Measurements from ENCODE around the gene SORBS1. TPM values are rescaled to one million over a fixed set of nuclear protein-coding genes. Genes with fewer than 3 reads are reported as not detected.

SORBS1 gene
- total and polyA plus RNA-seq, 2 donors (not counting 1 experiment from before 2014, with no cell fraction given): 0.21 to 1.5 TPM

DNA sequence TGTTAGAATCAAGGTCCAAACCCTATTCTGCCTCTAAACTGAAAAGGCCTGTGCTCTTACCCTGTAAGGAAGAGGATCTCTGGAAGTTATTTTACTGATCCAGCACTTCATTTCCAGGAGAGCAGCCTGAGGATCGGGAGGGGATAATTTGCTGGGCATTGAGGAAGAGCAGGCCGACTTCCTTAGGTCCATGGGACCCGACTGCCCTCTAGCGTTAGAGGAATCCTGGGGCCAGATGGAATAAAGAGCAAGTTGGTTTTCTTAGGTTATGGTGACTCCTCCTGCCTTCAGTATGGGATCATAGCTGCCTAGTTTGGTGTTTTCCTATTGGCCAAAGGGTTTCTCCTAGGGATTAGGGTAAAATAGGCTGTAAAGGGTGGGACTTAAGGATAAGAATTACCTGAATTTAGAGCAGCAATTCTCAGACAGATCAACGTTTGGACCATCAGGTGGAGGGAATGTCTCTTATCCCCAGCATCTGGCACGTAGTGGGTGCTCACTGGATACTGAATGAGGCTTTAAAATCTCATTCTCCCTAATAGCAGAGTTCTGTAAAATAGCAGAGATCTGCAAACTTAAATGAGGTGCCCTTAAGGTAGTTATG is 40.0 kb upstream of the SORBS1 start:
- H3K4me1 Mint-ChIP-seq: no peaks in the 10 kb centered on the region
- H3K9me3 ChIP-seq (ENCODE audit: control extremely low read depth in 1 of 3, control insufficient read depth in 2 of 3, insufficient read depth in 1 of 3, low read length in 2 of 3): no peaks in the 10 kb centered on the region
- ChIA-PET CTCF (interaction anchor here (0.5 to 8.8 kb wide), 7 partner anchors 92 to 1814 kb away, joined by 3 to 131 read pairs (median 4); partner anchors contain the start of gene TCTN3), POLR2A (no interaction called here)
- no peak overlapping the region for H2AFZ ChIP-seq (ENCODE audit: insufficient read depth, low read depth, low read length, poor library complexity, severe bottlenecking)
- TF ChIP-seq, protein P1, sequence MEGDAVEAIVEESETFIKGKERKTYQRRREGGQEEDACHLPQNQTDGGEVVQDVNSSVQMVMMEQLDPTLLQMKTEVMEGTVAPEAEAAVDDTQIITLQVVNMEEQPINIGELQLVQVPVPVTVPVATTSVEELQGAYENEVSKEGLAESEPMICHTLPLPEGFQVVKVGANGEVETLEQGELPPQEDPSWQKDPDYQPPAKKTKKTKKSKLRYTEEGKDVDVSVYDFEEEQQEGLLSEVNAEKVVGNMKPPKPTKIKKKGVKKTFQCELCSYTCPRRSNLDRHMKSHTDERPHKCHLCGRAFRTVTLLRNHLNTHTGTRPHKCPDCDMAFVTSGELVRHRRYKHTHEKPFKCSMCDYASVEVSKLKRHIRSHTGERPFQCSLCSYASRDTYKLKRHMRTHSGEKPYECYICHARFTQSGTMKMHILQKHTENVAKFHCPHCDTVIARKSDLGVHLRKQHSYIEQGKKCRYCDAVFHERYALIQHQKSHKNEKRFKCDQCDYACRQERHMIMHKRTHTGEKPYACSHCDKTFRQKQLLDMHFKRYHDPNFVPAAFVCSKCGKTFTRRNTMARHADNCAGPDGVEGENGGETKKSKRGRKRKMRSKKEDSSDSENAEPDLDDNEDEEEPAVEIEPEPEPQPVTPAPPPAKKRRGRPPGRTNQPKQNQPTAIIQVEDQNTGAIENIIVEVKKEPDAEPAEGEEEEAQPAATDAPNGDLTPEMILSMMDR (IDR thresholded peaks at IDR 0.05): peak; percentile 77
- no peak for TF ChIP-seq EZH2 (IDR thresholded peaks at IDR 0.05; ENCODE audit: borderline replicate concordance, insufficient read depth, low read depth, low read length, poor library complexity, severe bottlenecking)
- H3K27ac Mint-ChIP-seq: no peak overlapping the region
- 18% methylated on average over 5 of the region's 6 CpGs for WGBS (ENCODE audit: insufficient coverage)
- H3K79me2 ChIP-seq (ENCODE audit: control insufficient read depth, insufficient read depth, low read length): no peaks in the 10 kb centered on the region
- H3K9me3 Mint-ChIP-seq (ENCODE audit: insufficient read depth): no peaks in the 10 kb centered on the region
- no peaks in the 10 kb centered on the region for H3K27me3 ChIP-seq (replicated peaks in 1 of 4; ENCODE audit: control extremely low read depth in 1 of 4, control insufficient read depth in 3 of 4, insufficient read depth in 4 of 4, low read length in 3 of 4)
- no peak overlapping the region for H3K4me3 ChIP-seq (ENCODE audit: control extremely low read depth in 1 of 5, extremely low read depth in 1 of 5, insufficient read depth in 1 of 5, low read depth in 2 of 5, low read length in 4 of 5)
- ATAC-seq (ENCODE audit: low read depth): peak; percentile 41
- H3K27ac ChIP-seq (ENCODE audit: low read length in 2 of 2): no peak overlapping the region
- peaks cover 0 to 3% of the 10 kb centered on the region in 2 experiments for H3K36me3 ChIP-seq (replicated peaks in 1 of 2; ENCODE audit: control extremely low read depth in 1 of 2, control insufficient read depth in 1 of 2, extremely low read depth in 1 of 2, insufficient read depth in 2 of 2, low read length in 1 of 2)
- H4K20me1 ChIP-seq (ENCODE audit: control insufficient read depth, insufficient read depth, low read length, poor library complexity, severe bottlenecking): no peaks in the 10 kb centered on the region
- H3K4me1 ChIP-seq (ENCODE audit: control insufficient read depth in 2 of 2, insufficient read depth in 2 of 2, low read length in 2 of 2): no peaks in the 10 kb centered on the region
- DNase-seq: peak; percentile 60
- no peak overlapping the region for H3K9ac ChIP-seq (ENCODE audit: low read length)
- no peak overlapping the region for H3K4me2 ChIP-seq (replicated peaks; ENCODE audit: low read depth, low read length, poor library complexity, severe bottlenecking)
- peaks cover 8% of the 10 kb centered on the region for H3K27me3 Mint-ChIP-seq
- intact Hi-C loops (cut with micrococcal nuclease): no loop called here
- H3K4me3 Mint-ChIP-seq: no peak overlapping the region

DNA sequence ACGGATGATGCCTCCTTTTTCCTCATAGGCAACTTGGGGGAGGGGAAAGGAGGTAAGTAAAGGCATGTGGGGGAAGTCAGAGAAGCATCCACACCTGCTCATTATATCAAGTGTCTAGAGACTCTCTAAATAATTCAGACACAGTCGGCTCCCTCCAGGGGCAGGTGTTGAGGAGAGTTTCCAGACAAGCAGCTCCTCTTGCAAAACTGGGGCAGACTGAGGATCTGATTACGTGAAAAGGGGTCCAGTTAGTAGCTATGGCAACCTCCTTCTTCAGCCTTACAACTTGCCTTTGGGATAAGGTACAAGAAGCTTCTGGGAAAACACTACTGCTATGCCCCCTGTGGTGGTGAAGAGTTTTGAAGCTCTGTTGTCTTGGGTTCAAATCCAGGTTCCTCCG is 39.0 kb upstream of the SORBS1 start:
- CTCF ChIA-PET: interaction anchor here (1.0 to 8.8 kb wide), 7 partner anchors 12 to 264 kb away, joined by 3 to 131 read pairs (median 3); no protein-coding TSS in a partner anchor
- H3K9me3 Mint-ChIP-seq (ENCODE audit: insufficient read depth): no peaks in the 10 kb centered on the region
- H3K4me3 Mint-ChIP-seq: no peak overlapping the region
- H4K20me1 ChIP-seq (ENCODE audit: control insufficient read depth, insufficient read depth, low read length, poor library complexity, severe bottlenecking): no peaks in the 10 kb centered on the region
- no peak overlapping the region for H3K4me3 ChIP-seq (ENCODE audit: control extremely low read depth in 1 of 5, extremely low read depth in 1 of 5, insufficient read depth in 1 of 5, low read depth in 2 of 5, low read length in 4 of 5)
- H2AFZ ChIP-seq (ENCODE audit: insufficient read depth, low read depth, low read length, poor library complexity, severe bottlenecking): no peak overlapping the region
- no peak overlapping the region for H3K4me2 ChIP-seq (replicated peaks; ENCODE audit: low read depth, low read length, poor library complexity, severe bottlenecking)
- no peaks in the 10 kb centered on the region for H3K27me3 ChIP-seq (replicated peaks in 1 of 4; ENCODE audit: control extremely low read depth in 1 of 4, control insufficient read depth in 3 of 4, insufficient read depth in 4 of 4, low read length in 3 of 4)
- no peaks in the 10 kb centered on the region for H3K4me1 Mint-ChIP-seq
- no peak overlapping the region for H3K9ac ChIP-seq (ENCODE audit: low read length)
- H3K27ac Mint-ChIP-seq: no peak overlapping the region
- no peaks in the 10 kb centered on the region for H3K9me3 ChIP-seq (ENCODE audit: control extremely low read depth in 1 of 3, control insufficient read depth in 2 of 3, insufficient read depth in 1 of 3, low read length in 2 of 3)
- no CpG with 5 or more reads among the region's 4 CpGs for WGBS (ENCODE audit: insufficient coverage)
- POLR2A ChIA-PET: no interaction called here
- DNase-seq (no peak), ATAC-seq (ENCODE audit: low read depth) (no peak)
- intact Hi-C loops (cut with micrococcal nuclease): no loop called here
- H3K79me2 ChIP-seq (ENCODE audit: control insufficient read depth, insufficient read depth, low read length): no peaks in the 10 kb centered on the region
- no peak overlapping the region for H3K27ac ChIP-seq (ENCODE audit: low read length in 2 of 2)
- peaks cover 15% of the 10 kb centered on the region for H3K27me3 Mint-ChIP-seq
- H3K4me1 ChIP-seq (ENCODE audit: control insufficient read depth in 2 of 2, insufficient read depth in 2 of 2, low read length in 2 of 2): no peaks in the 10 kb centered on the region
- TF ChIP-seq, protein P1 (IDR thresholded peaks at IDR 0.05): no peak
- no peak for TF ChIP-seq EZH2 (IDR thresholded peaks at IDR 0.05; ENCODE audit: borderline replicate concordance, insufficient read depth, low read depth, low read length, poor library complexity, severe bottlenecking)
- no peaks in the 10 kb centered on the region for H3K36me3 ChIP-seq (replicated peaks in 1 of 2; ENCODE audit: control extremely low read depth in 1 of 2, control insufficient read depth in 1 of 2, extremely low read depth in 1 of 2, insufficient read depth in 2 of 2, low read length in 1 of 2)
